GM19455 (cell line): ENCODE results near the gene JUND.

ENCODE experiments used
- ATAC-seq: cut with Tn5 transposase; IDR thresholded peaks from one replicate; pipeline ENCODE4 v1.9.1; 2021; ENCODE audit not compliant: unreplicated experiment

JUND gene

GRCh38 chr19:18291019-18291524 is 9.7 kb upstream of the JUND start:
- ATAC-seq, result no peak

- ATAC-seq, result no peak
Measured at GRCh38 chr19:18290302-18291018, 9.0 kb upstream of the JUND start.

- ATAC-seq, result no peak
Measured at GRCh38 chr19:18289471-18290301, 8.3 kb upstream of the JUND start.

- ATAC-seq, result no peak
Measured at GRCh38 chr19:18287836-18288772, 6.7 kb upstream of the JUND start.

GRCh38 chr19:18286973-18287635 is 5.7 kb upstream of the JUND start:
- no peak for ATAC-seq

GRCh38 chr19:18284712-18285360 is 3.4 kb upstream of the JUND start:
- no peak for ATAC-seq

- no peak for ATAC-seq
Measured at GRCh38 chr19:18283338-18283737, 1.9 kb upstream of the JUND start.

- no peak for ATAC-seq
Measured at GRCh38 chr19:18282788-18283141, 1.3 kb upstream of the JUND start.

- ATAC-seq, result no peak
Measured at GRCh38 chr19:18282021-18282787, 782 bp upstream of the JUND start.

- peak; percentile 17 for ATAC-seq
Measured at GRCh38 chr19:18280247-18281081, 958 bp downstream of the JUND start.

GRCh38 chr19:18279516-18280246 is 1.7 kb downstream of the JUND start:
- ATAC-seq, result no peak

GRCh38 chr19:18279266-18279515 is 2.2 kb downstream of the JUND start:
- no peak for ATAC-seq

GRCh38 chr19:18278521-18279265 is 2.7 kb downstream of the JUND start:
- no peak for ATAC-seq

- ATAC-seq, result no peak
Measured at GRCh38 chr19:18274781-18275356, 6.6 kb downstream of the JUND start.

GRCh38 chr19:18274219-18274780 is 7.1 kb downstream of the JUND start, which contains the start of gene IQCN:
IQCN (minus strand) TSS chr19:18274452; CDS start chr19:18269478, 4,974 bp downstream.
- no peak for ATAC-seq

- no peak for ATAC-seq
Measured at GRCh38 chr19:18273561-18274218, 7.7 kb downstream of the JUND start.
